Non-pigmented ciliary epithelial cell (primary cell): ENCODE results near the gene MLEC.
"Not testable (repeated sequence)": the region's sequence is repeated elsewhere in the genome, so short reads cannot be mapped to it uniquely, and the experiment has no call there.

Experiments
- DNase-seq: peaks from one replicate; pipeline ENCODE4 v3.0.0-alpha.2; 2010; ENCODE audit warnings: low read depth

MLEC gene

GRCh38 chr12:120720987-120721801 is 34.2 kb downstream of the MLEC start:
- no peak for DNase-seq

- DNase-seq: no peak
These were observed 34.9 kb downstream of the MLEC start for GRCh38 chr12:120721866-120722265.

- DNase-seq: no peak
These were observed 35.8 kb downstream of the MLEC start for GRCh38 chr12:120722784-120723183.

GRCh38 chr12:120724720-120725119 is 37.8 kb downstream of the MLEC start:
- no peak for DNase-seq

GRCh38 chr12:120725151-120725658 is 38.3 kb downstream of the MLEC start:
- no peak for DNase-seq

- DNase-seq: peak; percentile 11
These were observed 38.9 kb downstream of the MLEC start, which contains the start of gene ACADS for GRCh38 chr12:120725659-120726509. Gene ACADS (plus strand): TSS chr12:120725826. CDS start chr12:120725886, 60 bp downstream.

GRCh38 chr12:120726510-120726793 is 39.5 kb downstream of the MLEC start:
- no peak for DNase-seq

- DNase-seq: no peak
These were observed 40.0 kb downstream of the MLEC start for GRCh38 chr12:120726961-120727360.

GRCh38 chr12:120732198-120732597 is 45.2 kb downstream of the MLEC start:
- DNase-seq: not testable (repeated sequence)

- no peak for DNase-seq
These were observed 46.6 kb downstream of the MLEC start for GRCh38 chr12:120733574-120733973.

- no peak for DNase-seq
These were observed 47.3 kb downstream of the MLEC start for GRCh38 chr12:120734210-120734609.

- DNase-seq: no peak
These were observed 48.2 kb downstream of the MLEC start for GRCh38 chr12:120735181-120735580.

GRCh38 chr12:120736404-120737331 is 49.7 kb downstream of the MLEC start:
- DNase-seq: no peak

GRCh38 chr12:120737557-120738251 is 50.8 kb downstream of the MLEC start:
- no peak for DNase-seq

- no peak for DNase-seq
These were observed 51.5 kb downstream of the MLEC start for GRCh38 chr12:120738252-120739030.

- no peak for DNase-seq
These were observed 52.2 kb downstream of the MLEC start for GRCh38 chr12:120739031-120739762.

GRCh38 chr12:120739821-120740613 is 53.1 kb downstream of the MLEC start:
- DNase-seq: no peak

- DNase-seq: no peak
These were observed 53.9 kb downstream of the MLEC start for GRCh38 chr12:120740871-120741270.
